HG02763 (cell line): Measurements from ENCODE around the gene EVA1B.

Experiments used
- ATAC-seq: cut with Tn5 transposase; IDR thresholded peaks from one replicate; pipeline ENCODE4 v1.9.1; 2021; ENCODE audit warnings: mild to moderate bottlenecking, moderate library complexity; ENCODE audit not compliant: unreplicated experiment

EVA1B gene, protein sequence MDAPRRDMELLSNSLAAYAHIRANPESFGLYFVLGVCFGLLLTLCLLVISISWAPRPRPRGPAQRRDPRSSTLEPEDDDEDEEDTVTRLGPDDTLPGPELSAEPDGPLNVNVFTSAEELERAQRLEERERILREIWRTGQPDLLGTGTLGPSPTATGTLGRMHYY

DNA sequence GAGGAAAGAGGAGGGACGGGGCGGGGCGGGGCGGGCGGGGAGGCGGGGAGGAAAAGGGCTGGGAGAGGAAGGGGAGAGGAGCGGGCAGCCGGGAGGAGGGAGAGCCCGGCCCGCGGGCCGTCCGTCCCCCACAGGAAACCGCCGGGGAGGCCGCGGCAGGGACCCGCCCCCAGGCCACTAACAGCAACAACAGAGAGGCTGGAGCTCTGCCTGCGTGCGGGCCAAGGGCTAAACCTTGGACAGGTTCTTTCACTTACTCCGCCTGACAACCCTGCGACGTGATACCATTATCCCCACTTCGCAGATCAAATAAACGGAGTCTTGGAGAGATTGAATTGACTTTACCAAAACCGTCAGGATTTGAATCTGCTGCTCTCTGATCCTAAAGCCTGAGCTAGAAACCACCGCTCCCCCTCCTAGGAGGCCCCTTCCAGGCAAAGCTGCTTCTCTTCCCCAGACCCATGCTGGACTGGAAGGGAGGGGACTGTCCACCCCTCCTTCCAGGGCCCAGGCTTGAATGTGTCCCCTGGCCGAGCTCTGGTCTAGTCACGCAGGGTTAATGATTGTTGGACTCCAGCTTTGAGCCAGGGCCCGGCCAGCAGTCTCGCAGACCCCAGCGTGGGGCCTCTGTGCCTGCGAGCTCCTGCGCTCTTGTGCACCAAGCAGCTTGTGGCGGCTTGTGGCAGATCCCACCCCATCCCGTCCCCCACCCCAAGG lies at the start of gene EVA1B:
Gene EVA1B, minus strand, starts transcription at position 10 of the 717 bp plus-strand sequence. CDS start 608 bp downstream, outside the sequence.
- ATAC-seq, result no peak

DNA sequence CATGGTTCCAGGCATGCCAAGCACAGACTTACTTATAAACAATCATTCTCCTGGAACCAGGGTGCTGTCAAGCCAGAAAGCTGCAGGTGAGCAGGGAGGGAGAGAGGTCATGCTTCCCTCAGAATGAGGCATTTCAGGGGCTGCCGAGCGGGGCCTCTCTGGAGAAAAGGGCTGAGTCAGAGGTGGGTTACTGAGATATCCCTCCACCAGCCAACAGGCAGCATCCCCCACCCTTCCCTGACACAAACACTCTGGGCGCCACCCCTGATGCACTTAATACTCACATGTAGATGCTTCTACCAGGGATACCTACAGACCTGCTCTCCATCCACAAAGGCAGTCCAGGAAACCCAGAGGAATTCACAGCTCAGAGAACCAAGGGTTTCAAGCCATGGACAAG lies 49.2 kb upstream of the EVA1B start:
- no peak for ATAC-seq

DNA sequence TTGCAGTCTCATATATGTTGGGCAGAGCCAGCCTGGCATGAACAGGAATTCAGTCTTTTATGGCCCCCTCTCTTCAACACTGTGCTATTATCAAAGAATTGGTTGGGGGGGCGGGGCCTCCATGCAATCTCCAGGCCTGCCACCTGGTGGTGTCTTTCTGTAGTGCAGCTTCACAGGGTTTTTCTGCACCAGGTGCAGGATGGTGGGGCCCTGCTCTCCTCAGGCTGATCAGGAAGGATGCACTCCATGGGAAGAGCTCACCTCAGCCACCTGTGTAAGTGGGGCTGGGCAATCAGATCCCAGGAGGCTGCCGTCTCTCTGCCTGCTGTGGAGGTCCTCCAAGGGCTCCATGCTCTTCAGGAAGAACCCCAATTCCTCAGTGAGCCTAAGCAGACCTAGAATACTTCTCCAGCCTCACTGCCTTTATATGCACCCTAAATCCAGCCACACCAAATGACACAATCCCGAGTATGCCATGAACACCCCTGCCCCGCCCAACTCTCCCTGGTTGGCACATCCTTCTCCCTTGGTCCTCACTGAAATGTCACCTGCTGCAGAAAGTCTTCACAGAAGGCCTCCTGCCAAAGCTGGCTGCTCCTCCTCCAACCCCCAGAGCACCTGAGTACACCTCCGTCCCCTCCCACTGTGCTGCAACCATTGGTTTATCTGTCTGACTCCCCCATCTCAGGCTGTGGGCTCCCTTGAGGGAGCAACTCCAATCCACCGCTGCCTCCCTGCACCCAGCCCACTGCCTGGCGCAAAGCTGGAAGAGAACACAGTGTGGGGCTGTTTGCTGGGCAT lies 45.8 kb upstream of the EVA1B start:
- ATAC-seq, result no peak

DNA sequence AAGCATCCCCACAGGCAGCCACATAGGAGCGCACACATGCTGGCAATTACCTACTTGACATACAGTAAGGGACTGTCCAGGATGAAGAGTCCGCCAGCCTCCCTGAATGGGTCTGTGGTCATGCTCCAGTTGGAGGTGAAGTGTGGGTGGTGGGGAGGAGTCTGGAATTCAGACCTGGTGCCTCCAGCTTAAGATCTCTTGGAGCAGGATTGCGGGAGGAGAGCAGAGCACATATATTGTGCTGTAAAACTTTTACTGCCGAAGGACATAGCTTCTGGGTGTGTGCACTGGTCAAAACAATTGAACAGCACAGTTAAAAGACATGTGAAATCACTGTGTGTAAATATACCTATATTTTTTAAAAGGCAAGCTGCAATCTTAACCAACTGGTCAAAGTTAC lies 44.4 kb upstream of the EVA1B start:
- ATAC-seq, result no peak

DNA sequence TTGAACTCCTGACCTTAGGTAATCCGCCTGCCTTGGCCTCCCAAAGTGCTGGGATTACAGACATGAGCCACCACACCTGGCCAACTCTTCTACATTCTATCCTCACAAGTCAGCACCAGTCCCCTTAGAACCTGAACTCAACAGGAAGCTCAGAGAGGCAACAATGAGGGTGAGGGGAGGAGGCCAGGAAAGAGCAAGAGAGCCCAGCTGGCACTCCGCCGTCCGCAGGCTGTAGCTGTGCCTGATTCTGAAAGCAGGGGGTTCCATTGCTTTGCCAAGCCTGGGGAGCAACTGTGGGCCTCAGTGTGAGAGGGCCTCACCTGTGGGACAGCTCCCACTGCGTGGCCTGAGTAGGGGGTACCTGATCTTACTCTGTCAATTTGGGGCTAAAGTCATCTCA lies 43.6 kb upstream of the EVA1B start:
- no peak for ATAC-seq

DNA sequence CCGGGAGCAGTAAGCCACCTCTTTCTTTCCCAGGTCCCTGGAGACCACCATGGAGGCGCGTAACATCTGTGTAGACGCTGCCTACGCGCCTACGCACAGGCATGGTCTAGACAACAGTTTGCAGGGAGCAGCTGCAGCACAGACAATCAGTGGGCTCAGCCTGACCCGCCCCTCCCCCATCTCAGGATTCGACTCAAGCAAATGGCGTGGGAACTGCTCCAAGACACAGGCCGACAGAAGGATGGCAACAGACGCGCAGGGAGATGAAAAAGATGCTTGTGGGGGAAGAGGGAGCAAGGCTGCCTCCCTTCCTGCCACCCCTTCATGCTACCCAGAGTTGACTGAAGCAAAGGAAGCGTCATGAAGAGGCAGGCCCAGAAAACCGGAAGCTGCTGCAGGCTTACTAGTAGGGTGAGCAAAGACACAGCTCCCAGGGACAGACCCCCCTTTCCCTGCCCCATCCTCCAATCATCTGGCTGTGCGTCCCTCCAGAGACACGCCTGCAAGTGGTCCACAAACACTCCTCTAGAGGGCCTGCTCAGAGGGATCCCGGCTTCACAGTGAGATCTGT lies 42.7 kb upstream of the EVA1B start:
- ATAC-seq, result no peak

DNA sequence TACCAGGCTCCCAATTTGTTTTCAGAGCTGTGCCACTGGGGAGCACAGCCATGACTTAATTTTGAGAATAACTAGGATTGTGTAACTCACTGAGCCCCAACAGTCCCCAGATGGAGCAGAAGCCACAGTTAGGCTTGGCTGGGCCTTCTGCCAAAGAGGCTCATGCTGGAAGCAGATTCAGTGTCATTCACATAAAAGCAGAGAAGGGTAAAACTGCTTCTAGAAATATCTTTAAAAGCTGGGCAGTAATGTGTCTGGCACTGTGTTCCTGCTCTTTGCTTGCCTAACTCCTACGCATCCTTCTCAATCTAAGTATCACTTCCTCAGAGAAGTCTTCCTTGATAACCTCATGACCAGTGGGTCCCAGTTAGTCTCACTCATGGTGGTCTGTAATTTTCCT lies 41.9 kb upstream of the EVA1B start:
- no peak for ATAC-seq

DNA sequence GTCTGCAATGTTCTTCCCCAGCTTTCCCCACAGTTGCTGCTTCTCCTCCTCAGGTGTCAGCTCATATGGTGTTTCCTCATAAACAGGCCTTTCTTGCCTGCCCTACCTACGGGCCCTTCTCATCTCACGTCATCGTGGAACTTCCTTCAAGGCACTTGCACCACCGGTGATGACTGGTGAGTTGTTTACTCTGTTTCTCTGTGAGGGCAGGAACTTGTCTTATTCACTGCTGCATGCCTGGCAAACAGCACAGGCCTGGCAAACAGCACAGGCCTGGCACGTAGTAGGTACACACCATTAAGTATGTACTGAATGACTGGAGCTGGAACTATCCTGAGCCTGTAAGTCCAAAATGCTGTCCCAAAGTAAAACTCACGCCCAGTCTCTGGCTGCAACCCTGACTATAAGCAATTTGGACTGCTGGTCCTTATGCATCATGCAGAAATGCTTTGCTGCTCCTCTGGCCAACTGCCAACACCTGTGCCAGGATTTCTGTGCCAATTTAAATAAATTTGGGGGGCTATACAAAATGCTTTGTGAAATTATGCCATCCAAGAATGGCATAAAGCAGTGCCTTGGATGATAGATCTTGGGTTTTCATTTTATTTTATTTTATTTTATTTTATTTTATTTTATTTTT lies 36.6 kb upstream of the EVA1B start:
- no peak for ATAC-seq

DNA sequence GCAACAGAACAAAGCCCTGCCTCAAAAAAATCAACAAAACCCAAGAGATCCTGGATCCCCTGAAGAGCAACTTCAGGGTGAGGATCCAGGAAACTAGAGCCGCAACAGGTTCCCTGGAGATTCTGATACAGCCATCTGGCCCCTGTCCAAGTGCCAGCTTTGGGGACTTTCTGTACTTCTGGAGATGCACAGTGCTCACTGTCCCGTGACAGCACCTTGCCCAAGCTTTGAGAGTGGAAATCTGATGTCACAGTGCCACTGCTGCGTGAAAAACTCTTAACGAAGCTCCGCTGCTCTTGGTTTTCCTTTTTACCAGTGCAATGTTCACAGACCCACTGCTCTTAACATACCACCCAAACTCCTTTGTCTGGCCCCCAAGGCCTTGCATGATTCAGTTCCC lies 35.9 kb upstream of the EVA1B start:
- no peak for ATAC-seq

DNA sequence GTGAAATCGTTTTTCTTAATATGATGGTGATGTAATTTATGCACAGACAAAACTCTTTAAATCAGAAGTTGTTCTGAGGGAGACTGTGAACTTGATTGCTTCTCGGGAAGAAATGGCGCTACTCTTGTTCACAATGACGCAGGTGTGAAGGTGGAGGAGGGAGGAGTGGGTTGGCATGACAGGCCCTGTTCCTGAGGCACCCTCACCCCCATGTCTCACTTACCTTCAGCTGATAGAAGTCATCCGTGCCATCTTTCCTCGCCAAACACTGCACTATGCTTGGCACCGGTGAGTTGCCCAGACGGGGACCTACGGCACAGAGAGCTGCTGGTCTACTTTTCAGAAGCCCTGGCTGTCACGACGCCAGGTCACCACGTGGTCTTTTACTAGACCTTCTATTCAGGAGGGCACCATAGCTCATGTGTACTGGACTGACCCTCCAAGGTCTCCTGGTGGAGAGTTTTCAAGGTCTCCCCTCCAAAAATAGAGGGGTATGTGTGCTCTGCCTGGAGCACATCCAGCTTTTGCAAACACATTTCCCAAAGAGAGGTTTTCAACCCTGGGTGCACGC lies 35.2 kb upstream of the EVA1B start:
- ATAC-seq, result no peak

DNA sequence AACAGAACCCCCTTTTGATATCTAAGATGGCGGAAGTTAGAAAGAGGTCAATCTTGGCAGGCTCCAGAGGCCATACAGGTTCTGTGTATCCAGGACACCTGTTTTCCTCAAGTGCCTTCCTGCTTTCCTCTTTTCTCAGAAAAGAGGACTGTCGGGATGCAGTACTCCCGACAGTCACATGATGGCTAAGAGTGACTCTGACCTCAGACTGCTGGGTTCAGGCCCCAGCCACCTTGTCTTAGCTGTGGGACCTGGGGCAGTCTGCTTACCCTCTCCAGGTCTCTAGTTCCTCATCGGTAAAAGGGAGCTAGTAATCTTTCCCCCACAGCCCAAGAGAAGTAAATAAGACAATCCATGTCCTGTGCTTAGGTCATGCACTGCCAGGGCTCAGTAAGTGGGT lies 32.4 kb upstream of the EVA1B start:
- ATAC-seq, result no peak

DNA sequence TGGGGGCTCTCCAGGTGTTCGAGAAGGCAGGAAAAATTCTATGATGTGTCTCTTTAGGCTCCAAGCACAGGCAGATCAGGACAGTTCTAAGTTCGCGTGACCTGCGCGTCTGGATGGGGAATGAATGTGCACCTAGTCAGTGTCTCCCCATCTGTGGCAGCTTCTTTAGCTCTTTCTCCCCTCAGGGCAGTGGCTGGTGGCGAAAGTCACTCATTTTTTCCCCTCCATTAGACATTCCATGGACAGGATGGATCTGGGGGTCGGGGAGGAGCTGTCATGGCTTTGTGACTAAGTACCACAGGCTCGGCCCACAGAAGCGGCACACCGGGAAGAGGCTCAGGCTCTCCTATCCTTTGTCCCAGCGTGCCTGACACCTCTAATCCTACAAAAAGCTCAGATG lies 31.0 kb upstream of the EVA1B start:
- no peak for ATAC-seq

DNA sequence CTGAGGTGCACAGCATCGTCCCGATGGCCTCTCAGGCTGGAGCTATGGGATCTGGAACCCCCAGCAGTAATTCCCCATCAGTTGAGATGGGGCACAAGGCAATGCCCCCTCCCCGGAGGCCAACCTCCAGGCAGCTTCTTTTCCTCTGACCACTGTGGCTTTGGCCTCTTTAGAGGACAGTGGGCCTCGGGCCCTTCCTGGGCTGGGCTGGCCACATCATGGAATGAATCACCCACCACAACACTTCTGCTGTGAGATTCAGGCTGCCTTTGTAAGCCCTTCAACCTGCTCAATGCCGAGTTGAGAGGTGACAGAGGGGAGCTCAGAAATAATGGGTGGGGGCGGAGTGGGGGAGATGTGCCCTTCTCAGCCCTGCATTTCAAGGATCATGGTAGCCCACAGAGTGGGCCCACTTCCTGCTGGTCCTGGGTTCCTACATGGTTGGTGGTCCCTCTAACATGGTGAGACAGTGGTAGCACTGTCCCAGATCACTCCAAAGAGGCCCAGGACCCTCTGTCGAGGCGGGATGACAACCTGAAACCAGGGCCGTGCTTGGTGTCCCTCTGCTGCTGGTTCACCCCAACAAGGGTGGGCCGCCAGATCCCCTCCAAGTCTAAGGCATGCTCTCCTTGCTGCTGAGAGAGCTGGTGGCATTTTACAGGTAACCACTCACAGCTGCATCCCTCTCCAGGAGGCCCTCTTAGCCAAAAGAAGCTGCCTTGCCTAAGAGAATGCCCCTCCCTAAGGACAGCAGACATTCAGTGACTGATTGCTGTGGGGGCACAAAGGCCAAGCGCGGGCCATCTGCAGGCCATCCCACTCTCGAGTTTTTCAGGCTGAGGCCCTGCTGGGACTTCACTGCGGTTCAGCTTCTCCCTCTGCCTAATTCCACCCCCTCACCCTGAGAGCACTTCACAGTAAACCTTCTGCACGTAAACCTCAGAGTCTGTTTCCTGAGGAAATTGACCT lies 29.7 kb upstream of the EVA1B start:
- ATAC-seq, result no peak

DNA sequence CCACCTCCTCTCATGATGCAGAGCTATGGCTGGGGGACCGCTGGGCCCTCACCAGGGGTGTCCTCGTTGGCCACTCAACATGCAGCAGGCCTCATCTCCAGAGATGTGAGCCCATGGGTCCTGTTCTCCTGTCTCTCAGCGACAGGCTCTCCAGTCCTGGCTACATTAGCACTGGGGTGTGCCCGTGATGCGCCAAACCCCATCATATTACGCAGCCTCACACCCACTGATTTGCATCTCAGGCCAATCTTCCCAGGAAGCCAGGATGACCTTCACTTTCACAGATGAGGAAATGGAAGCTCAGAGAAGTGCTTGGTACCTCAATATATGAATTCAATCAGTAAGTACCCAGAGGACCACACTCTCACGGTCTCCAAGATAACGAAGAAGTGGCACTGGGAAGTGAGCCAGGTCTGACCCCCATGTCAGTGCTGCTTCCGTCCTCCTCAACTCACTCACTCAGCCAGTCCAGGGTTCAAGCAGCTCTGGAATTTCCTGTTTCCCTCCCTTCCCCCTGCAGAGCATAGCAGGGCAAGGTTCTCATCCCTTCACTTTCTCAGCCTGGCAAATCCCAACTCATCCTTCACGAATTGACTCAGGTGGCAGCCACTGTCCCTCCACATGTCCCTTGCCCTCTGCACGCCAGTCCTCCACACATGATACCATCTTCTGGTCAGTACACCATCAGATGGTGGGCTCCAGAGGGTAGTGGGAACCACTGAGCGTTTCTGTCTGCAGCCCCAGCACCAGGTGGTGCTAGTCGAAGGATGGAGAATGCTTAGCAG lies 28.9 kb upstream of the EVA1B start:
- no peak for ATAC-seq

DNA sequence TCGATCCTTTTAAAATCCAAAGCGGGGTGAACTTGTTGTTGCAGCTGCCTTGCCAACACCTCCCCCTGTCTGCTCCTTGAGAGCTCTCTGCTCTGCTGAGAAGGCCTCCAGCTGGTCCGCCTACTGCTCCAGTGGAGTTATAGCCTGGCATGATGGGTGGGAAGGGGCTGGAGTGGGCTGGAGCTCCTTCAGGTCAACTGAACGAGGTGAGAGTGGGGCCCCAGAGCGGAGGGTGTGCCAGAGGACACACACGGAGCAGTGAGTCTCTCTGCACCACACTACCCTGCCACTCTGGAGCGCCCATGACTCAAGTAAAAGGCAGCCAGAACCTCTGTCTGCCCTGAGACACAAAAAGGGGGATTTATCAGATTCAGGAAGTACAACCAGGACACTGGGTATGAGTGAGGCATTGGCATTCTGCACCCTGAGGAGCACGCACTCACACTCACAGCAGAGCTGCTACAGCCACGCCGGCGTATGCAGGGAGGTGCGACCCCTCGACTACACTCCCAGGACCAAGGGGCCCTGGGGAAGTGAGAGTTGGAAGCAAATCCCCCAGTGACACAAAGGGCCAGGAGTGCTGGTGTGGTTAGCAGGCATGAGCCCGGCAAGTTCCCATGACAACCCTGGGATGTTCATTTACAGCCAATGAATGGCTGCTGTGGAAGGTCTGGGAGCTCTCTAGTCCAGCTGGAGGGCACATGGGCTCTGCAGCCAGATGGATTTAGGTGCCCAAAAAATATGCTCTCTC lies 28.0 kb upstream of the EVA1B start:
- ATAC-seq, result no peak

DNA sequence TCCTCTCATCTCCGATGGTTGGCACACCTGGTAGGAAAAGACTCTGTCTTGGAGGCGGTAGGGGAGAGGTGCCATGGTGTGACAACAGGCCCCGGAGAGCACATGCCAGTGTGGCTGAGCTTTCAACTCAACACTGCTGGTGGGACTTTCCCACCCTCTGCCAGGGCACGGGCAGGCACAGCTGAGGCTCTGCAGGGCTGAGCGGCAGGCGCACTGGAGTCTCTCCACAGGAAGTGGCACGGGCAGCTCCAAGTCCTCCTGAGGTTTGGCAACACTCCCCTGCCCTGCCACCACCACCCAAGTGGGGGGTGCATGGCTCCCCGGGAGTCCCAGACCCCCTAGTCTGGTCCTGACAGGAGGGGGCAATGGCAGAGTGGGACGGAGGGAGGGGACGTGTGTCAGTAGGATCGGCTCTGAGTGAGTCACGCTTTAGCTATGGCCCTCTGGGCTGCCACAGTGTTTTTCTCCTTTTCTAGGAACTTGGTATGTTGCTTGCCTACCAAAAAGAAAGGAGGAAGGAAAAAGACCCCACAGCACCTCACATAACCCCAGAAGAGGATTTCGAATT lies 27.3 kb upstream of the EVA1B start:
- ATAC-seq, result no peak

DNA sequence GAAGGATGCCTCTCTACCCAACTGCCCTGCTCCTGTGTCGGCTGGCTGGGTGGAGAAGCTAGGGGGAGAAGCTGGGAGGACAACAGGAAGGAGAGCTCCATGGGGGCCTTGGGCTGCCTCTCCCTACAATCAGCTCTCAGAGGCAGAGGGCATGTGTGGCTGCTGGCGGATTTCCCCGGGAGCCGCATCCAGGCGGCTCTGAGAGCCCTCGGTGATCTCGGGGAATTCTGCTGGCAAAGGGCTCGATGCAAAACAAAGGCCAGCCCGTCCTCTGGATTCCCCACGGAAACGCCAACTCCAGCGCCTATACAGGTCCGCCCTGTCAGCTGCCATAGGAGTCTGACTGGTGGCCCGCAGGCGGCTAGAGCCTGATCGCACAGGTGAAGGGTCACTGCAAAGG lies 26.4 kb upstream of the EVA1B start:
- ATAC-seq, result no peak

DNA sequence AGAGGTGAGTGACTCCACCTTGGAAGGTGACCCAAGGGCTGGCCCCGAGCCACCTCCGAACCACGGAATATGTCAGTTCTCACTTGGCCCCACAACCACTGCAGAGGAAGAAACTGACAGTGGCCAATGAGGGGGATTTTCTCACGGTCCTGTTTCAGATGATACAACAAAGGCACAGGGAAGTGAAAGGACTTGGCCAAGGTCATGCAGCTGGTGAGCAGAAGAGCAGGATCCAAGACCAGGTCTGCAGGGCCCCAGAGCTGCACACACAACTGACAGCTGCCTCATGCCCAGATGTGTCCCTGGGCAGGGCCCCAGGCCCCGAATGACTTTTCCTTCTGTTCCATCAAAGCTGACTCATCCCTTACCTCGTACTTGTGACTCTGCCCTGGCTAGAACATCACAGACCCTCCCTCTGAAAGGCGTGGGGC lies 25.8 kb upstream of the EVA1B start:
- ATAC-seq, result peak; percentile 57
